Activated CD4-positive, alpha-beta T cell treated with anti-CD3 and anti-CD28 coated beads, Interleukin-2, Interleukin-4, amounts not matched to agents 100 ng/mL and 50 ng/mL, durations not matched to agents 16 hours and 8 hours (primary cell): ENCODE results near the gene RAB3D.
A peak's percentile ranks its signal among the peaks of the same experiment; 100 is the strongest.
"Not testable (repeated sequence)": the region's sequence is repeated elsewhere in the genome, so short reads cannot be mapped to it uniquely, and the experiment has no call there.

ENCODE experiments used
- DNase-seq: peaks from one replicate; pipeline ENCODE4 v3.0.0-alpha.2; 2020; ENCODE audit warnings: low spot score

The RAB3D gene

DNA sequence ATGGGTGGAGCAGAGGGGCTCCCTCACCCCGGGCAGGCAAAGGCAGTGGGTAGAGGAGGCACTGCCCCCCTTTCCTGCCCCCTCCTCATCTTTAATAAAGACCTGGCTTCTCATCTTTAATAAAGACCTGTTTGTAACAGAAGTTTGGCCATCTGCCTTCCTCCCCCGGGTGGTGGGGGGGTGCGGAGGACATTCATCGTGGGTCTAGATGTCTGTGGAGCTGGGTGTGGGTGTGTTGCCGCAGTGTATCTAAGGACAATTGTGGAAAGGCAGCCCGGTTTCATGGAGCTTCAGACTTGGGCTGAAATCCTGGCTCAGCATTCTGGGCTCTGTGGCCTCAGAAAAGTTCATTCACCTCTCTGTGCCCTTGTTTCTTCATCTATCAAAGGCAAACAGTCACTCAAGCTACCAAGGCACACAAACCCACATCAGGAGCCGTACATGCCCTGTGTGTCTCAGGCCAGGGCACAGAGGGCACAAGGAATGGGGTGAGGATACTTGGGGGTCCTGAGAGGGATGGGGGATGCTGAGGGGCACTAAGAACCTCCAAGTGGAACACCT is 26.2 kb upstream of the RAB3D start:
- no peak for DNase-seq

DNA sequence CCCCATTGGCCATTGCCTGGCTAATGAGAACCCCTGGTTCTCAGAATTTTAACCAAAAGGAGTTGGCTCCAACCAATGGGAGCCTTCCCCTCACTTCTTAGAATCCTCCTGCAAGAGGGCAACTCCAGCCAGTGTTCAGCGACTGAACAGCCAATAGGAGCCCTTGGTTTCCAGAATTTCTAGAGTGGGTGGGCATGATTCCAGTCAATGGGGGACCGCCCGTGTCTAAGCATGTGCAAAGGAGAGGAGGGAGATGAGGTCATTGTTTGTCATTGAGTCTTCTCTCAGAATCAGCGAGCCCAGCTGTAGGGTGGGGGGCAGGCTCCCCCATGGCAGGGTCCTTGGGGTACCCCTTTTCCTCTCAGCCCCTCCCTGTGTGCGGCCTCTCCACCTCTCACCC is 25.5 kb upstream of the RAB3D start:
- no peak for DNase-seq

DNA sequence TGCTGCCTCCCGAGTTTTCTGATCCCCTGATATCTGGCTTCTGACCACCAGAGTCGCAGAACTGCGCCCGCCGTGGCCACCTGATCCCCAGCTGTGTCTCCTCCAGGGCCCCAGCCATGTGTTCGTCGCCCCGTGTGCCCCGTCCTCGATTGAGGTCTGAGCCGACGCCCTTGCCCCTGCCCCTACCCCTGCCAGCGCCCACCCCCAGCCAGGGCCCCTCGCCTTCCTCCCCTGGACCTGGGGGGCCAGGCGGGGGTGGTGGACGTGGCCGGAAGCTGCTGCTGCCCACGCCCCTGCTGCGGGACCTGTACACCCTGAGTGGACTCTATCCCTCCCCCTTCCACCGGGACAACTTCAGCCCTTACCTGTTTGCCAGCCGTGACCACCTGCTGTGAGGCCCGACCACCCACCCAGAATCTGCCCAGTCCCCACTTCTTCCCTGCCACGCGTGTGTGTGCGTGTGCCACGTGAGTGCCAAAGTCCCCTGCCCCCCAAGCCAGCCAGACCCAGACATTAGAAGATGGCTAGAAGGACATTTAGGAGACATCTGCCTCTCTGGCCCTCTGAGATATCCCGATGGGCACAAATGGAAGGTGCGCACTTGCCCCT is 24.9 kb upstream of the RAB3D start:
- no peak for DNase-seq

DNA sequence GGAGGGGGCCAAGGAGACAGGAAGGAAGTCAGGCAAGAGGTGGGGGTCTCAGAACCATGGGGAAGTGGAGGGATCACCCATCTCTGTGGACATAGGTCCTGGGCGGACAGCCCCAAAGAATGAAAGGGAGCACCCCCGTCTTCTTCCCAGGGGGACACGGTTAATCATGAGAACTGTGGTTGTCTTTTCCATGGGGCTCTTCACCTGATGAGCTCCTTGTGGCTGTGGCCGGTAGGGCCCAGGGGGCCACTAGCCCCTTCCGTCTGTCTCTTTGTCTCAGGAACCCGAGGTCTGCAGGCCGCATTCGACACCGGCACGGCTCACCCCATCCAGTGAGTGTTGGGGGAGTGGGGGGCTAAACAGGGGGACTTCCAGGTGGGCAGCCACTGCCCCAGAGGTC is 24.4 kb upstream of the RAB3D start:
- no peak for DNase-seq

DNA sequence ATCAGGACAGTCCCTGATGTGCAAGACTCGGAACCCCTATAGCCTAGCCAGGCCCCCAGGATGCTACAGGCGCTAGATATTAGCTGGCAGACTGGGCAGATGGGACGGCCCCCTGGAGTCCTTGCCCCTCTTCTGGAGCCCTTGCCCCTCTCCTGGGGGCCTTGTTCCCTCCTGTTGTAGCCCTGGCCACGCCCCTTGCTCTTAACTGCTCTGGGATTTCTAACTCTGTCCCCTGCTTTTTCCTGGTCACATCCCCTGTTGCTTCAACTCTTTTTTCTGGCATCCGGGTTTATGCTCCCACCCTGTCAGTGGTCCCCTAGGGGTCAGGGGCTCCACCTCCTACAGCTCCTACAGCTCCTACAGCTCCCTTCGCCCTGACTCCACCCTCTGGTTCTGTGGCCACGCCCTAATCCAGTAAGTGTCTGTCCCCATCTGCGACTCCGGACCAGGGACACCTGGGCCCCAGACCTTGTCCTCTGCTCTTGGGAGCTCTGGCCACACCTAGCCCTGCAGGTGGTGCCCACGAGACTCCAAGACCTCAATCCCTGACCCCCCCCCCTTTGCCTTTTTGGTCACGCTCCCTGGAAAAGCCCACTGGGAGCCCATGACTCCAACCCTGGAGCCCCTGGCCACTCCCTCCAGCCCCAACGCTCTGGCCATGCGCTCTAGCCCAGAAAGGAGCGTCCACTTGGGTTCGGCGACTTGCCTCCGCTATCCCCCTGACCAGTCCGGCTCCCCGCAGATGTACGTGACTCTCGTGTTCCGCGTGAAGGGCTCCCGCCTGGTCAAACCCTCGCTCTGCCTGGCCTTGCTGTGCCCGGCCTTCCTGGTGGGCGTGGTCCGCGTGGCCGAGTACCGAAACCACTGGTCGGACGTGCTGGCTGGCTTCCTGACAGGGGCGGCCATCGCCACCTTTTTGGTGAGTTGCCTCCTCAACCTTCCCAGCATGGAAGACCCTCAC is 22.6 kb upstream of the RAB3D start:
- no peak for DNase-seq

DNA sequence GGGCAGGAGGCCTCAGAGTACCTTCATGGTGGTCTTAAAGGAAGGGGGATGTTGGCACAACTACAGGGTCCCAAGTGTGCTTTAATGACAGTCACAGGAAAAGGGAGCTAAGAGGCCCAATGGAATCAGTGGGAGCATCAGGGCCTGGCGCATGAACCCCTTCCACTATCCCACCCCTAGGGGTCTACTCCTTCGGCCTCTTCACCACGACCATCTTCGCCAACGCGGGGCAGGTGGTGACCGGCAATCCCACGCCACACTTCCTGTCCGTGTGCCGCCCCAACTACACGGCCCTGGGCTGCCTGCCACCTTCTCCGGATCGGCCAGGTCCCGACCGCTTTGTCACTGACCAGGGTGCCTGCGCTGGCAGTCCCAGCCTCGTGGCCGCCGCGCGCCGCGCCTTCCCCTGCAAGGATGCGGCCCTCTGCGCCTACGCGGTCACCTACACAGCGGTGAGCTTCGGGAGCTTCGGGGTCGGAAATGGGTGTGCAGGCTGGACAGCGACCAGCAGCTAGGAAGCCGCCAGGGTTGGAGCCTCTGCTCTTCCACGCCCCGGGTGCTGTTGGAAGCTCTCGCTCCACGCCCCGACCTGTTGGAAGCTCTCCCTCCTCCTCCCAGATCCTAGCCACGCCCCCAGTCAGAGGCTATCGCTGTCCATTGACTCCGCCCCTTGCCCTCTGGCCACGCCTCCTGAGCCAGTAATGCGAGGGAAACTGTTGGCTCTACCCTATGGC is 21.7 kb upstream of the RAB3D start:
- DNase-seq = no peak

DNA sequence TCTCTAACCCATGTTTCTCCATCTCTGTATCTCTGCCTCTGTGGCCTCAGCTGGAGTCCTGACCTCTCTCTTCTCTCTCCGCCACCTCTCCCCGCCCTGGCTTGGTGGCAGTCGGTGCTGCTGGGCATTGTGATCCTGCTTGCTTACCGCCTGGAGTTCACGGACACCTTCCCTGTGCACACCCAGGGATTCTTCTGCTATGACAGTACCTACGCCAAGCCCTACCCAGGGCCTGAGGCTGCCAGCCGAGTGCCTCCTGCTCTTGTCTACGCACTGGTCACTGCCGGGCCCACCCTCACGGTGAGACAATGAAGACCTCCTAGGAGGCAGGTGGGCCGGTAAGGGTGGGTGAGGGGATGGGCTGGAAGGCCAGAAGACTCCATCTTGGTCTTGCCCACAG is 20.0 kb upstream of the RAB3D start:
- DNase-seq = no peak

DNA sequence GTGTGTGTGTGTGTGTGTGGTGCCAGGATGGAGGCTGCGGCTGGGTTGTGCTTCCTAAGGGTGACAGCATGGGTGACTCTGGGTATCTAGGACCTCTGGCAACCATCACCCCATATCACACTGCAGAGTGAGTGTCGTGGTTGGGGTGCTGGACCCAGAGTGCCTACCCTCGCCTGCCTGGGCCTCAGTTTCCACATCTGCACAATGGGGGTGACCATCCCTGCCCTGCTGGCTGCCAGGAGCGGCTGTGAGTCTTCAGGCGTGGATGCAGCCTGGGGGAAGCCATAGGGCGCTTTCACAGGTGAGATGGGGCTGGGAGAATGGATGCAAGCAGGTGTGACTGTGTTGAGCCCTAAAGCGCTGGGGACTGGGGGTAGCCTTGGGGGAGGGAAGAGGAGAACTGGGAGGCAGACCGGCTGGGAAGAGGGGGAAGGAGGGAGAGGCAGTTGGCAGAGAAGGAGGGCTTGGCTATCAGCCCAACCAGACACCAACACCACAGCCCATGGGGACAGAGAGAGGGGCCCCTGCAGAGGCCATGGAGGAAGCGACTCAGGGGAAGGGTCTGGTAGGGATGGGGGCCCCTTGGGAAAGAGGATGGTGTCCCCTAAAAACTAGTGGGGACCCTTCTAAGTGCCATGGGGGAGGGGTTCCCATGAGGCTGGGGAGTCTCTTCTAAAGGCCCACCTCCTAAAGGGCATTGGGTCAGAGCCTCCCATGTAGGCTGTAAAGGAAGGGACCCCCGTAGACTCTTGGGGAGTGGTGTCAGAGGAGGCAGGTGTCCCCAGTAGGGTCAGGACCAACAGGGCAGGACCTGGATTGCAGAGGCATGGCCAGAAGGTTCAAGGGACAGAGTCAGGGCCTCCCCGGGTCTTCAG is 17.5 kb upstream of the RAB3D start:
- DNase-seq = no peak

DNA sequence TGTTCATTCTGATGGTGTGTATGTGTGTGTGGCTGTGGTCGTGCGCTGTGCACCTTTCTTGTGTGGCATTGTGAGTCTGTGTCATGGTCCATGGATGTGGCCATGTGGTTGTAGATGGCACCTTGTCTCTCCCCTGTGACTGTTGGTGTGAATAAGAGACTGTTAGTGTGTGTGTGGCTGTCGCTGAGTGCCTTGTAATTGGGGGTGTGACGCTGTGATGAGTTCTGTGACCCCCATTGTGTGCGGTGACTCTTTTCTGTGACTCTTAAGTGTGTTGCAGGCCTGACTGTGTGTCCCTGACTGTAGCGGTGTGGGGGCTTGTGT is 16.6 kb upstream of the RAB3D start:
- DNase-seq = no peak

DNA sequence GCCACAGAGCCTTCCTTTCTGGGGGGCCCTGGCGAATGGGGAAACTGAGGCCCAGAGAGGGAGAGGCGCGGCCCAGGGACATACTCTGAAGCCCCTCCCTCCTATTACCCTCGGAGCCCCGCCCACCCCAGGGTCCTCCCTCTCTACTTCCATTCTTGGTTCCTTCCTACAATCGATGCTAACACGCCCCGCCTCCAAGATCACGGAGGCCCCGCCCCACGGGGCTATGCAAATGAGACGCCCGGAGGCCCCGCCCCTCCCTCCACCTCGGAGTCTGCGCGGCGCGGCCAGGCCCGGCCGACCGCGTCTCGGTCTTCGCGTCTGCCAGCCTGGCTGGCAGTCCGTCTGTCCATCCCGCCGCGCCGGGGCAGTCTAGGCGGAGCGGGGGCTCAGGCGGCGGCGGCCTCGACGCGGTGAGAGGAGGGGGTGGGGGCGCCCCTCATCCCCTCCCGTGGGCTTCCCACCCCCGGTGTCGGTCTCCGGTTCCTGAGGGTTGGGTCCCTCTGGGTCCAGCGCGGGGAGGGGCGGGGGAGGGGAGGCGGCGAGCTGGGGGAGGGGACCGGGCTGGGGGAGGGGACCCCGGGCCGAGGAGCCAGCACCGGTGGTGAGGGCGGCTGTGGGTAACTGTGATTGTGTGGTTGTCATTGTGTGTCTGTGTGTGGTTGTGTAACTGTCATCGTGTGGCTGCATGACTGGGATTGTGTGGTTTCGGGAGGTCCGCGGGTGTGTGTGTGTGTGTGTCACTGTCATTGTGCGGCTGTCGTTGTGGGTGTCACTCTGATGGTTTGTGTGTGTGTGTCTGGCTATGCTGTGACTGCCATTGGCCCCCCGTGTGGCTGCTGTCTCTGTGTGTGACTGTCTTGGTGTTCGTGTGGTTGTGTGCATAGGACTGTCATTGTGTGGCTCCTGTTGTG is 16.0 kb upstream of the RAB3D start, which contains the start of gene PLPPR2:
Gene PLPPR2, plus strand, starts transcription at position 273 of the 914 bp plus-strand sequence. CDS start 2,242 bp downstream, outside the sequence.
- DNase-seq = peak; percentile 74

DNA sequence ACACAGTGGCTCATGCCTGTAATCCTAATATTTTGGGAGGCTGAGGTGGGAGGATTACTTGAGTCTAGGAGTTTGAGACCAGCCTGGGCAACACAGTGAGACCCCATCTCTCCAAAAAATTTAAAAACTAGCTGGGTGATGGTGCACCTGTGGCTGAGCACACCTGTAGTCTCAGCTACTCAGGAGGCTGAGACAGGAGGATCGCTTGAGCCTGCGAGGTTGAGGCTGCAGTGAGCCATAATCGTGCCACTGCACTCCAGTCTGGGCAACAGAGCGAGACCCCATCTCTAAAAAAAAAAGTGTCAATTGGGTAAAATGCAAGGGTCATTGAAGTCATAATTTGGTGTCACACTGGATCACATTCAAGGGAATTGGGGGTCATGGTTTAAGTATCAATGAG is 14.6 kb upstream of the RAB3D start:
- not testable (repeated sequence) for DNase-seq

DNA sequence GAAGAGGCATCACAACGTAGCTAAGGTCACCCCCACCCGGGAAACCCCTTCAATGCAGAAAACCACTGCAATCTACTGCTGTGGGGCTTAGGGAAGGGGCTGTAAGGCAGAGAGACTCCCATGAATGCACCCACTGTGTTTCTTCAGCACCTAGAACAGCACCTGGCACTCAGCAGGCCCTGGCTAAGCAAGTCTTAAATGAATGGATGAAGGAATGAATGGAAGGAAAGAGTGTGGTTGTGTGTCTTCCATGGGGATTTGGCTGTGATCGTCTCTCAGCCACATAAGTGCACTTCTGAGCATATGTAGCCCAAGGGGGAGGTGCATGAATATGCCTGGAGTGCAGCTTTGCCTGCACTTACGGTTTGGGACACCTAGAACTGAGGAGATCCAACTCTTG is 9.7 kb upstream of the RAB3D start:
- DNase-seq = no peak

DNA sequence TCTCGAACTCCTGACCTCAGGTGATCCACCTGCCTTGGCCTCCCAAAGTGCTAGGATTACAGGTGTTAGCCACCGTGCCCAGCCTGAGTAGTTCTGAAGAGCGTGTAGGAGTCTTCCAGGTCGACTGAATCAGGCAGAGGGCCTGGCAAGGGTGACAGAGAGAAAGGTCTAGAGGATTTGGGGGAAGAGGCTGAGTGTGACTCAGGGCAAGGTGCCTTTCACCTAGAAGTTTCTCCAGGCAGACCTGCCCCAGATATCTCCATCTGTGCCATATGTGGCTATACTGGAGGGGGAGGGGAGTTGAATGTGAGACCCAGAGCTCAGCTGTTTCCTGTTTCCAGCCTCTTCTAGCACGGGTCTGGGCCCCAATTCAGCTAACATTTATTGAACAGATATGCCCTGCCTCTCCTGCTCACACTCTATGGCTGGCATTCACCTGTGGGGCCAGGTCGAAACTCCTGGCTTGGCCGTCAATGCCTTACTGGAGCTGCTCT is 8.1 kb upstream of the RAB3D start:
- no peak for DNase-seq

DNA sequence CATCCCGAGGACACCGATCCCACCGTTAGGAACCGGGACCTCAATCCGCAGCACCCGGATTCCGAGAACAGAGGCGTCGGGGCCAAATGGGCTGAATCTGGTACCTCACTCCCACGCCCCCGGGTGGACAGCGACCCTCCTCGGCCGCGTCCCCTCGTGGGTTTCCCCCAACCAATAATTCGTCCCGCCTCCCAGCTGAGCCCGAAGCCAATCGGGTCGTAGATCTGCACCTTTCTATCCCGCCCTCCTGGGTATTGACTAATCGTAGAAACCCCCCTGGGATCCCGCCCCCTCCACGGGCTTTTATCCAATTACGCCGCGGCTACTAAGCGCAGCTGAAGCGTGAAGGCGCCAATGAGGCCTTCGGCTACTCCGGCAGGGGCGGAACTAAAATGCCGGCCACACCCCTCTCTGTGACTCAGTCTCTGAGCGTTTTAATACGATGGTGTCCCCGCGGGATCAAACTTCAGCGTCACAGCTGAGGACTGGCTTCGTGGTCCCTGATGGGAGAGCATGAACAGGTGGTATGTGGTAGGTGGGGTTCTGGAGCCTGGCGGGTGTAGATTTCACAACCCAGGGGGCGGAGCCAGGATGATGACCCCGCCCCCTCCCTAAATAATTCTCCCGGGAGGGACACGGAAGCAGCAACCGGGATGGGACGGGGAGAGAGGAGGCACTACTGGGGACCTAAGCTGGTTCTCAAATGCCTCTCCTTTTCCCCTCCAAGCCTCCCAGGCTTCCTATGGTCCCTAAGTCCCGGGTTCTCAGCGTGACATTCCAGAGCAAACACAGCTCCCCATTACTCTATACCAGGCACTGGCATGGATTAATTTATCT is 6.9 kb upstream of the RAB3D start, which contains the start of the genes CCDC159 and TMEM205:
Gene CCDC159, plus strand, starts transcription at position 416 of the 837 bp plus-strand sequence. Its CDS starts 88 bp downstream, at position 504.
Gene TMEM205, minus strand, starts transcription at position 165 of the 837 bp plus-strand sequence. CDS start 649 bp downstream, outside the sequence.
- DNase-seq = peak; percentile 99

DNA sequence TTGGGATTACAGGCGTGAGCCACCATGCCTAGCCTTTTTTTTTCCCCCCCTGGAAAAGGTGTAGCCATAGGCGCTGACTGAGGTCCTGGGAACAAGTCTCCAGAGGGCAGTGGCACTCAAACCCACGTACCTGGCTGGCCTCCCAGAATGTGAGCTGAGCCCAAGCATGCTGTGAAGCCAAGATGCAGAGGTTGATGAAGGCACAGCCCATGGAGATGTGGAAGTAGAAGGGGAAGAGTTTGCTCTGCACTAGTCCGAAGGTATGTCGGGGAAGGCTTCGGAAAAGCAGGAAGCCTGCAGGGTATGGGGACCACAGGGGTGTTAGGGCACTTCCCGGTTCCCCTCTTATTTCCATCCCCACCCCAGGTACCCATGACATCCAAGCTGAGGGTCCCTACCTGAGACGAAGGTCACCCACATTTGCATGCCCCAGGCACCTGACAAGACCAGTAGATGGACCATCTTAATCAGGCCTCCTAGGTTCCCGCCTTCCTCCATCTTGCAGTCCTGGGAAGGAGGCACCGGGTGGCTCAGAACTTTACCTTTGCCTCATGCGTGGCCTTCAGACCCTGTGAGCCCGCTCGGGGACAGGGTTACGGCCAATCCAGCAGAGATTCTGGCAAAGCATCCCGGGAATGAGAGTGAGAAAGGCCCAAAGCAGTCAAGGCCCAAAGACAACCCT is 5.8 kb upstream of the RAB3D start:
- DNase-seq = no peak

DNA sequence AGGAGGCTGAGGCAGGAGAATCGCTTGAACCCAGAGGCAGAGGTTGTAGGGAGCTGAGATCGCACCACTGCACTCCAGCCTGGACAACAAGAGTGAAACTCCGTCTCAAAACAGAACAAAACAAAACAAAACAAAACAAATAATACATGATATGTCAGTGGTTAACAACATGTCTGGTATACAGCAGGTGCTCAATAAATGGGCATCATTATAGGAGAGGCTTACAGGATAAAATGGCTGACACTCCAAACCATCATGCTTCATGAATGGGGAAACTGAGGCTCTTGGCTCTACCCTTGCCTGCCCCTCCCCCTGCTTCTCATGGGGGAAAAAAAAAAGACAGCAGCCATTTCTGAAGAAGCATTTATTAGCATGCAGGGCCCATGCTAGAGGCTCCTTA is 3.0 kb upstream of the RAB3D start:
- DNase-seq = no peak

DNA sequence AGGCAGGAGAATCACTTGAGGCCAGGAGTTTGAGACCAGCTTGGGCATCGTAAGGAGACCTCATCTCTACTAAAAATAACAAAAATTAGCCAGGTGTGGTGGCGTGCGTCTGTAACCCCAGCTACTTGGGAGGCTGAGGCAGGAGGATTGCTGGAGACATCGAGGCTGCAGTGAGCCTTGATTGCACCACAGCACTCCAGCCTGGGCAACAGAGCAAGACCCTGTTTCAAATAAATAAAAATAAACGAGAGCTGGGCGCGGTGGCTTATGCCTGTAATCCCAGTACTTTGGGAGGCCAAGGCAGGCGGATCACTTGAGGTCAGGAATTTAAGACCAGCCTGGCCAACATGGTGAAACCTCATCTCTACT is 626 bp upstream of the RAB3D start:
- DNase-seq = not testable (repeated sequence)

DNA sequence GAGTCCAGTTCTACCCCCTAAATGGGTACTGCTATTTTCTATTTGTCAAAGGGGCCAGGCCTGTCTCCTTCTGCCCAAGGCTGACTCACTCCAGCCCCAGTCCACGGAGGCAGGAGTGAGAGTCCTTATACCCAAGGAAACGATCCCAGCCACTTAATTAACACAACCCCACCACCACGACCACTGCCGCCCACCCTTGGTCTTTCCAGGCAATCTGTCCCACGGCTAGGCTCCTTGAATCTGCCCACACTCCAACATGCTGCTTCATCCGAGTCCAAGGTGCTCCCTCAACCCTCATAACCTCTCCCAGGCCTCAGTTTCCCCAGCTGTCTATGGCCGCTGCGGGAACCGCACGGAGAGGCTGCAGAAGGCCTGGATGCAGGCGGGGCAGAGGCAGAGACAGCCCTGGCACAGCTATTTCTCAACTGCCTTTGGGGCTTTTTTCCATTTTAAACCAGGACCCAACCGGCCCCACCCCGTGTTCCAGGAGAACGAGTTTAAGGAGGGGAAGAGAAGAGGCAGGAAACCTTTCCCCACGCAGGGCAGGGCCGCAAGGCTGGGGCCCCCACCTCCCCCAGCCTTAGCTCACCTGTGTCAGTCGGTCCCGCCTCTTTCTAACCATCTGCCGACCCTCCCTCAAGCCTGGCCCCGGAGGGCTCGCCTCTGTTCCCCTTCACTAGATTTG is 746 bp downstream of the RAB3D start:
- DNase-seq = no peak
